WI38 (cell line): ENCODE results near the gene TMEM79.
A peak's percentile ranks its signal among the peaks of the same experiment; 100 is the strongest.

ENCODE experiments used
- H3K4me3 ChIP-seq: 2 replicates; pipeline ENCODE4 v1.5.1; 2011; ENCODE audit warnings: low read depth, mild to moderate bottlenecking, control low read depth, low read length
- CTCF ChIP-seq: IDR thresholded peaks from 2 replicates; pipeline ENCODE4 v1.5.1; 2012; ENCODE audit warnings: low read depth, mild to moderate bottlenecking, control low read depth, low read length

TMEM79 gene

GRCh38 chr1:156336242-156336641, 52.1 kb downstream of the TMEM79 start:
- no peak for TF ChIP-seq CTCF
- H3K4me3 ChIP-seq: peak overlapping the region; percentile 98

- TF ChIP-seq CTCF: no peak
- H3K4me3 ChIP-seq: peak overlapping the region; percentile 98
Measured at GRCh38 chr1:156337052-156337887, 53.1 kb downstream of the TMEM79 start.

GRCh38 chr1:156337888-156338179, 53.7 kb downstream of the TMEM79 start:
- peak overlapping the region; percentile 98 for H3K4me3 ChIP-seq
- TF ChIP-seq CTCF: no peak

- H3K4me3 ChIP-seq: peak within 1 kb of the TSS; percentile 98
- no peak for TF ChIP-seq CTCF
Measured at GRCh38 chr1:156338180-156338976, 54.3 kb downstream of the TMEM79 start, which contains the start of the genes CCT3 and TSACC. TSS of gene CCT3 (minus strand) at chr1:156338292. CDS start at chr1:156338184, 108 bp downstream. TSS of gene TSACC (plus strand) at chr1:156338526. CDS start at chr1:156339758, 1,232 bp downstream.
